ENCODE results near the gene SCN4B. TPM values are rescaled to one million over a fixed set of nuclear protein-coding genes. Genes with fewer than 3 reads are reported as not detected.

Gene SCN4B
- total RNA-seq, 1 donor from 2014 or later, result under 0.01 TPM

DNA sequence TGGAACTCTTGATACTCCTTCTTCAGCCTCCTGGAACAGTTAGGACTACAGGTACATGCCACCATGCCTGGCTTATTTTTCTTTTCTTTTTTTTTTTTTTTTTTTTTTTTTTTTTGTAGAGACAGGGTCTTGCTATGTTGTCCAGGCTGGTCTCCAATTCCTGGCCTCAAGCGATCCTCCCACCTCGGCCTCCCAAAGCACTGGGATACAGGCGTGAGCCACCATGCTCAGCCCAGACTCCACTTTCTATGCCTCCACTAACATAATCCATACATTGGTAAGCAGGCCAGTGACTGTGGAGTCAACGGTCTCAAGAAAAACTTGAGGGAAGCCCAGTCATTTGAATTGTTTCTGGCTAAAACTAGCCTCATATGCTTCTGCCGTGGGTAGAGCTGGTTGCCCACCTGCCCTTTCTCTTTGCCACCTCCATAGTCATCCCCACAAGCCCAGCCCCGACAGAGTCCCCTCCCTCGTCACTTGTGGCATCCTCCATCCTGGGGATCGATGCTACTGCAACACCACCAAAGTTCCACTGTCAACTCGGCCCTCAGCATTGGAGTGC, 21.5 kb upstream of the SCN4B start:
- DNase-seq (ENCODE audit: low read depth in 2 of 2), result no peak

DNA sequence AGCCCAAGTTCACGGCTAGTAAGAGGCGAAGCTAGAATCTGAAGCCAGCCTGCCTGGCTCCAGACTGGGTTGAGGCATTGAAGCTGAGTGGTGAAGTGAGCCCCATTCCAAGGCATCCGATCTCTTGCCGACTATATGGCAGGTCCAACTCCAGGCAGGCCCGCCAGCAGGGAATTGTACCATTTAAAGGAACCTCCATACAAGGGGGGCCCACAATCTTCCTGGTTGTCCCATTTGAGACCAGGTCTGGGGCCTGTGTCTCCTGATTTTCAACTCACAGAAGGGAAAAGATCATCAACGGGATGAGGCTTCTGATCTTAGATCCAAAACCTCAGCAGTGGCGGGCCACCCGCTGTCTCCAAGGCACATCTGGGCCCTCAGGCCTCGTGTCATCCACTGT, 19.7 kb upstream of the SCN4B start:
- DNase-seq (ENCODE audit: low read depth in 2 of 2), result no peak

DNA sequence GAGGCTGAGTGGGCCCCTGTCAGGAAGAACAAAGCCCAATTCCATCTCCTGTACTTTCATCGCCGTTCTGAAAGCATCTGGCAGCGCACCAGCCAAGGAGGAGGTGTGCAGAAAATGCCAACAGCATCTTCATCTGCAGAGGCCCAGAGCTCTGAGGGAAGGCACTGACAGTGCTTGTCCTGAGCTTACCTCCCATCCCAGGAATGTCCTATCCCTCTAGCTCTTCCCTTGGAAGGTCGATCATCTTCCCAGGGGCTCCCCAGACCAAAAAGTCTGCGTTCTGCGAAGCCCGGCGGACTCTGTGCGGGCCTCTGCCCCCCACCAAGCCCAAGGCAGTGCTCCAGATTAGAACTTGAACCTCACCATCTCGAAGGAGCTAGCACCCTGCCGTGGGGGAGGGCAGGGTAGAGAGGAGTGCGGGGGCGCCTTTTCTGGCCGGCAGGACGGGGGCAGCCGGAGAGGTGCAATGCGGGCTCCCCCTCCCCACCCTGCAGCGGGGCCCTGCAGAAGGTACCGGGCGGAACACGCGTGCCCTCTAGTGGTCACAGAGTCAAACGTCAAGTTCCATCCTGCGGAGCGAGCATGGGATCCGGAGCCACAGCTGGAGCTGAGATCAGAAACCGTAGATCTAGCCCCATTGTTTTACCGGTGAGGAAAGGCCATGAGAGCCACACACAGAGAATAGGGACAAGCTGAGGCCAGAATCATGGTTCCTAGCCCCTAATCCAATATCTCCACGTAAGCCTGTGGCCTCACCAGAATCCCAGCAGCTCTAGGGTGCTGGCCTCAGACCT, 18.8 kb upstream of the SCN4B start:
- peak; percentile 39 to 57 for DNase-seq (ENCODE audit: low read depth in 2 of 2)

DNA sequence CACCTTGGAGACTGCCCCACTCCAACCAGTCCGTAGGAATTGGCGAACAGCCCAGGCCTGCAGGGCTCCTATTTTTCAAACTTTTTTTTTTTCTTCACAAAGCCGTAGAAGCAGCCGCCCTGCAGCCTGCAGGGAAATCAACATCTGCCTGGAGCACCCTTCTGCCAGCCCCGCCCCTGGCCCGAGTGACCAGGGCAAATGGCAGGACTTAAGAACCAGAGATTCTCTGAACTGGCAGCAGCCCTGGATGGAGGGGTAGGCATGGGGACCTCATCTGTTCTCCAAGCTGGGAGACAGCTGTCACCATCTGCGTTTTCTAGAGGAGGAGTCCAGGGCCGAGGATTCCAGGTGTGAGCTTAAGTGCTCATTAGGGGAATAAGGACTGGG, 18.3 kb upstream of the SCN4B start:
- no peak for DNase-seq (ENCODE audit: low read depth in 2 of 2)

DNA sequence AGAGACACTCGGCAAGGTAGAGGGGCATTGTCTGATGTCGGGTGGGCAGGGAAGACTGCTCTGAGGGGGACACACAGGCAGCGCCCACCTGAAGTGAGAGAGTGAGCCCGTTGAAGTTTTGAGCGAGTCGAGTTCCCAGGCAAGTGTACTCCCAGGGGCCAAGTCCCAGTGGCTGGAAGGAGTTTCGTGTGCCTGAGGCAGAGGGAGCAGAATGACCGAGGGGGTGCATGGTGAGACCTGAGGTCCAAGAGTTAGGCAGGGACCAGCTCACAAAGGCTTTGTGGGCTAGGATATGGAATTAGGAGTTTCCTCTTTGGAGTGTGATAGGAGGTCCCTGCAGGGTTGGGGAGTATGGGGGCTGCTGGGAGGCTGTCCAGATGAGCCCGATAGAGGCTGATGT, 17.6 kb upstream of the SCN4B start:
- no peak for DNase-seq (ENCODE audit: low read depth in 2 of 2)

DNA sequence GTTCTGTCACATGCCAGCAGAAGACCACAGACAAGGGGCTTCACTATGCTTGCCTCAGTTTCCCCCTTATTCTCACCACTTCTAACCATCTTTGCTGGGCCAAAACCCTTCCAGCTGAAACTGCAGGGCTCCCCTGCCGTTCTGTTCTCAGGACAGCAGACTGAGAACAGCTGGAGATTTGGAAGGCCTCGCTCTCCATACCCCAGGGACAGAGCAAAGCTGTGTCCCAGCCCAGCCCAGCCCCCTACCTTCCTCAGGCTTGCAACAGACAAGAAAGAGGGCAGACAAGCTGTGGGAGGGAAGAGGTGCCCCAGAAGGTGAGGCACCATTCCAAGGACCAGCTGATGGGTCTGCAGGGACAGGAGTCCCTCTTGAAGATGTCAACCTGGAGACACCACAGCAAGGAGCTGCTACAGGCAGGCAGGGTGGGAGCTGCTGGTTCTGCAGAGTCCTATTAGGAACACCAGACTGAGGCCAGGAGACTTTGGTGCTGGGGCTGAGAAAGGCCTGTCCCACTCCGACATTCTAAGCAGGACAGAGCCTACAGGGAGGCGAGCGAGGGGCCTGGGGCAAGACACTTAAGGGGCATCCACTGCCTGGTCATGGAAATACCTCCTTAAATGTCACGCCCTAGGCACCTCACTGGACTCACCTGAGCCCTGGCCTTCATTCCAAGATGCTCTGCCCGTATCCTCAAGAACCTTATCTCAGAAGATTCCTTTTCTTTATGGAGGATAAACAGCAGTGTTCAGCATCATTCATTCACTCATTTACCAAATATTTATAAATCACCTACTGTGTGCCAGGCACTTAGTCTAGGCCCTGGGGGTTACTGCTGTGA, 16.9 kb upstream of the SCN4B start:
- DNase-seq (ENCODE audit: low read depth in 2 of 2), result no peak

DNA sequence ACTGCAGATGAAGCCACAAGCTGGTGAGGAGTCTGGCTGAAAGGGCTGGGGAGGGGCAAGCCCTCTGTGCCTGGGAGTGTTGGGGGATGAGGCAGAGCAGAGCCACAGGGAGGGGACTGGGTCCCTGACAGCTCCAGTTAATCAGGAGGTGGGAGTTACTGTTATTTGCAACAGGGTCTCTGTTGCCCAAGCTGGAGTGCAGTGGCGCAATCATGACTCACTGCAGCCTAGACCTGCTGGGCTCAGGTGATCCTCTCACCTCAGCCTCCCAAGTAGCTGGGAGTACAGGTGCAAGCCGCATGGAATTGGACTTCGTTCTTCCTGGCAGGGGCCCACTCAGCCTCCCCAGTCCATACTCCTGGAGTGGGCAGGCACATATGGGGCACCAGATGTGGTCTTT, 16.1 kb upstream of the SCN4B start:
- no peak for DNase-seq (ENCODE audit: low read depth in 2 of 2)

DNA sequence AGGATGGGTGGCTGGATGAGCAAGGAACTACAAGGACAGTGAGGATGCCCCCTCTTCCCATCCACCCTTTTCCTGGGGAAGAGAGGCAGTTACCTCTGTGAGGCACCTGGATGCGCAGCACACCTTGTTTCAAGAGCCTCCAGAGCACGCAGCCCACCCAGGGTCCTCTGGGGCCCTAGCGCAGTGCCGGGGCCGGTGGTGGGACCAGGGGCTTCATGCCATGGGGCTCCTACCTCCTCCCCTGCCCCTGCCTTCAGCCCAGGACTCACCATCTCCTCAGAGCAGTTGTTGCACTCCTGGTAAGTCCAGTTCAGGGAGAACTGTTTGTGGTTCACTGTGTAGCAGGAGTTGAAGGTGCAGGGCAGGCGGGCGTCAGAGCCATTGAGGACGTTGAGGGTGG, 15.7 kb upstream of the SCN4B start:
- no peak for DNase-seq (ENCODE audit: low read depth in 2 of 2)

DNA sequence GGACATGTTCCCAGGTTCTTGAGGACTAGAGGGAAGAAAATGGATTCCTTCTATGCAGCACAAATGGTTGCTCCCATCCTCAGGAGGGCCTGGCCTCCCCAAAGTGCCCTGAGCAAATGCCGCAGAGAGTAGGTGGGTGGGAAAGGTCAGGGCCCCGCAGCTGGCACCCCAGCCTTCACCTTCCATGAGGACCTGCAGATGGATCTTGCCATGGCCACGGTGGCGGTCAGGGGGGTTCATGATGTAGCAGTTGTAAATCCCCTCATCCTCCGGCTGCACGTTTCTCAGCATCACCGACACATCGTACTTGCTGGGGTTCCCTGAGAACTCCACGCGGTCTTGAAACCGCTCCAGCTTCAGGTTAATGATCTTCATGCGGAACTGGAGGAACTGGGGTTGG, 15.3 kb upstream of the SCN4B start:
- DNase-seq (ENCODE audit: low read depth in 2 of 2), result no peak

DNA sequence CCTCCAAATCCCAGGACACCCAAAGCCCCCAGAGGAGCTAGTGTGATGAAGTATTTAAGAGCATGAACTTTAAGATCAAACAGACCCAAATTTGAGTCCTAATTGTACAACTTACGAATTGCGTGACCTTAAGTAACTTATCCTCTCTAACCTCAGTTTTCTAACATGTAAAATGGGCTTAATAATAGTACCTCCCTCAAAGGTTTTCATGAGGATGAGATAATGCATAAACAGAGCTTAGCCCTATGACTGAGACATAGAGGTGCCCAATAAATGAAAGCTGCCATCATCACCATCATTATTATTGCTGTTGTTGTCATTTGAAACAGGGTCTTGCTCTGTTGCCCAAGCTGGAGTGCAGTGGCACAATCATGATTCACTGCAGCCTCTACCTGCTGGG, 14.6 kb upstream of the SCN4B start:
- DNase-seq (ENCODE audit: low read depth in 2 of 2), result no peak

DNA sequence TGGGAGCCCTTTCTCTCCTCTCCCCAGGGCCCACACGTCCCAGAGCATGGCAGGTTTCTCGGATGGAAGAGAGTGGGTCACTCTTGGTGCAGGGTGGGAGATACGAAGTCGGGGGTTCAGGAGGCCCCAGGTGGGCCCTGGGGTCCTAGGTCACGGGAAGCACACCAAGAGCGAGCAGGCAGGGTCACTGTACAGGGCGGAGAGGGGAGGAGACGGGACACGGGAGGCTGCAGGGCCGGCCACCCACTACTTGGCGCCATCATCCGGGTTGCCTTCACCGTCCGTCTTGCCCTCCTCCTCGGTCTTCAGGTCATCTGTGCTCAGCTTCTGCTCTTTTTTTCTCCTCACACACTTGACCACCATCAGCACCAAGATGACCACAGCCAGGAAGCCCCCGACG, 14.0 kb upstream of the SCN4B start:
- no peak for DNase-seq (ENCODE audit: low read depth in 2 of 2)

DNA sequence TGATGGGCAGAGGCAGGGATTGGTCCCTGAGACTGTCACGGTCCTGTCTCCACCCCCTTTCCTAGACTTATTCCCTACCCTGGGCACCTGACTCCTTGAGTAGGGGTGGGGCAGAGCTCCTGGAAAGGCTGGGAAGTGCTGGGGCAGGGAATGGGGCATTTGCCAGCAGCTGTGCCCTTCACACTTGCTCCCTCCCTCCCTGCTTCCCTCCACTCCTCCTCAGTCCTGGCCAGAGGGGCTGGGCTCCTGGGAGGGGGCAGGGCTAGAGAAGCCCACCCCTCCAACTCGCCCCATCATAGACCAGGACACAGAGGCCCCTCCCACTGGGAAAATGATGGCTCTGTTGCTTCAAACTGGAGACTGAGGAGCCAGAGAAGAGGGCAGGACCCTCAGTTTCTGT, 12.3 kb upstream of the SCN4B start:
- no peak for DNase-seq (ENCODE audit: low read depth in 2 of 2)

DNA sequence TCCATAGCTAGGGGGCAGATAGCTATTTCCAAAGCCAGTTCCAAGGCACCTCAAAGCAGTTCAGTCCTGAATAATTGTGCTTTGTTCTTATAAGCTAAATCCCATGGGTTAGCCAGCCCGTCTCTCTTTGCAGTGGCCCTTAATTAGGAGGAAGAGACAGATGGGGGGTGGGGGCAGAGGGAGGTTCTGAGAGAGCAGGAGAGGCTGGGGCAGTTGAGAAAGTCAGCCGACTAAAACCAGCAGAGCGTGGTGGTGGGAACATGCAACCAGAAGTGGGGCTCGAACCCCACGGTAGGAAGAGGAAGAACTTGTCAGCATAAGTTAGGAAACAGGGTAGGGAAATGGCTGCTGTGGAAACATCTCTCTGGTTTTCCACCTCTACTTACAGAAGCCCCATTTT, 10.9 kb upstream of the SCN4B start:
- no peak for DNase-seq (ENCODE audit: low read depth in 2 of 2)

DNA sequence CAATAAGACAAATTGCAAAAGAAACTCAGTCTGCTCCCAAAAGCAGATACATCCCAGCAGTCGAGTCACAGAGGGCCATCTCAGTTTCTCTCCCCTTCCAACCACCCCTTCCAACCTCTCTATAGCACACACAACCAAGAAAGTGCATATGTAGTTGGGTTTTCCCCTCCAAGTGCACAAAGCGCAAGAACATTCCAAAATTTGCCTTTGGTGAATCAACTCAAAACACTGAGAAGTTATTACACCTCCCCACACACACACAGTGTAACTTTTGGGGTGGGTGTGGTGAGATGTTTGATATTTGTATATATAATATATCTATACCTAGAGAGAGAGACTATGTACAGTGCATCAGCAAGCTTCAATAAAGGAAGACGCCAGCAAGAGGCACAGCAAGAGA, 10.2 kb upstream of the SCN4B start:
- DNase-seq (ENCODE audit: low read depth in 2 of 2), result no peak

DNA sequence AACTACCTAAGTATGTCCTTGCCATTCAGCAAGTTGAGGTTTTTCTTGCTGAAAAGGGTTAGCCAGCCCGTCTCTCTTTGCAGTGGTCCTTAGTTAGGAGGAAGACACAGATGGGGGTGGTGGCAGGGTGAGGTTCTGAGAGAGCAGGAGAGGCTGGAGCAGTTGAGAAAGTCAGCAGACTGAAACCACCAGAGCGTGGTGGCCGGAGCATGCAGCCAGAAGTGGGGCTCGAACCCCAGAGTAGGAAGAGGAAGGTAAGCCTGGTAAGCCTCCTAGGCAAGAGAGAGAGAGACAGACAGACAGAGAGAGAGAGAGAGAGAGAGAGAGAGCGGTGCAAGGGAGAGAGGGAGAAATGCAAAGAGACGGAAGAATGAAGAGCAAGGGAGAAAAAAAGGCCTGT, 9.2 kb upstream of the SCN4B start:
- no peak for DNase-seq (ENCODE audit: low read depth in 2 of 2)

DNA sequence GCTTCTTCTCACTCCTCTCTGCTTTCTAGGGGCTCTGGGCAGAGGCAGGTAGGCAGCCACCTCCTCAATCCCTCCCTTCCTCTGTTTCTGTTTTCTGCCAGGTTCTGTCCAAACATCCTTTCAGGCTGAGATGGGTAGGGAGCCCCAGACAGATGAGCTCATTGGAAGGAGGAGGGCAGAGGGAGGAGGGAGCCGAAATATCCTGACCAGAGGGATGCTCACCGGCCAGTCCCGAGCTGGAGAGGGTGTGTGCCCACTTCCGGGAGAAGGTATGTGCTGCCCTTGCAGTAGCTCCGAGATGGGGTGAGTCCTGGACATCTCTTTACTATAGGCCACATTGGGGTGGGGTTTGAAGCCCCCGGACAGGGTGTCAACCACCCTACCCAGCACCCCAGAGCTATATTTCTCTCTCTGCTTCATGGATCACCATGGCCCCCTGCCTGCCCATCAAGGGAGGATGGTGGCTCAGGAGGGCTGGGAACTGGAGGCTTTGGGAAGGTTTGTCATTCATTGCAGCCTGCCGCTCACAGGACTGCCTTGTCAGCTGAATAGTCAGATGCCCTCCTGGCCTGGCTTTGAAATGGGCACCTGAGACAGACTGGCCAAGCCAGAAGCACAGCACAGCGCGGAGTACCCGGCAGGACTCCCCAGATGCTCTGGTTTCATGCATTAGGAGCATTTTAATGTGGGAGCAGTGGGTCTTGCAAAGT, 4.7 kb upstream of the SCN4B start:
- DNase-seq (ENCODE audit: low read depth in 2 of 2), result no peak

DNA sequence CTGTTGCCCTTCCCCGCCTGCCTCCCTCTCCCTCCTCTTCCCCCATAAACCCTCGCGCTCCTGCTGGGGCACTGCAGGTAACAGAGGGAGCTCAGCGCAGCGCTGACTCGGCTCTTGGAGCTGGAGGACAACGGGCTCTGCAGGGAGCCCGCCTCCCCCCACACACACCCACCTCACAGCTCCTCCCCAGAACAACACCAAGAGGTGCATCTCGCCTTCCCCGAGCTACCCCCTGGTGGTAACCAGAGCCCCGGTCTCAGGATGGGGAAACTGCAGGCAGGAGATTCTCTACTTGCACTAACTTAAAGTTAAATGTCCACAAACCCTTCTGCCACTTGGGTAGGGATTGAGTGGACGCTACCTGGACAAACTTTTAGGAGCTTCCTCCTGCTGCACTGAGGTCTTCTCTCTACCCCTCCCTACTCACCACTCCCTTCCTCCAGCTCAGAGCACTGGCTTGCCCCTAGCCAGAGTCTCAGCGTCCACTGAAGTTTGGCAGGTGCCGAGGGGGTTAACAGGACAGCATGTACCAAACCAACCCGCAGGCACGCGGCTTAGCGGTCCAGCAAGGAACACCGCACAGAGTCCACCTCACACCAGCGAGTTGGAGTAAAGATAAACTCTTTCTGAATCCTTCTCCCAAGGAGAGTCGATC, 4.0 kb upstream of the SCN4B start:
- no peak for DNase-seq (ENCODE audit: low read depth in 2 of 2)

DNA sequence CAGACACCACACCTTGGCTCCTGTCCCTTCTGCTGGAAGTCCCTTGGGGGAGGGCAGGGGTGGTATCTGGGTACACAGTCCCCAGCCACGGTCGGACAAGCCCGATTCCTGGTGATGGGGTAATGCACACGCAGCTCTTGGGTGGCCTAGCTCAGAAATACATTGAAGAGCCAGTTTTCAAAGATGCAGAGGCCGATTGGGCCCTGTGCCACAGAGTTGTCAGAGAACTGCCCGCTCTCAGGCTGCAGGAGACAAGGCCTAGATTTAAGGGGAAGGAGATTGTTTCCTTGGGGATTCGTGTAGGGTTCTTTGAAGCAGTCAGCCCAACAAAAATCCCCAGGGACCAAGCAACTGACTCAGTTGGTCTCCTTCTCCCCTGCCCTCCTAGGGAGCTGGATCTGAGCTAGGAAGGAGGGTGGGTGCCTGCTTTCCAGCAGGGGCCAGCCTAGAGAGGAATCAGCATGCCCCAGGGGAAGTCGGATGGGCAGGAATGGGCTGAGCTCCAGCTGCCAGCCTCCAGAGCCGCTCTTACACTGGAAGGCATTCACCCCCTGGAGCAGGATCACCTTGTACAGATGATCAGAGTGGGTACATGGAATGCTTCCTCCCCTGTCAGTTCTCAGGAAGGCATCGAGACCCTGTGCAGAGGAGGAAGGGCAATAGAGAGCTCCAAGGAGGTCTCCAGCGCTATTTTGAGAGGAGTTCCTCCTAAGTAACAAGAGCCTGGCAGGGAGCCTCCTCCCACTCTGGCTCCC, 3.3 kb upstream of the SCN4B start:
- no peak for DNase-seq (ENCODE audit: low read depth in 2 of 2)

DNA sequence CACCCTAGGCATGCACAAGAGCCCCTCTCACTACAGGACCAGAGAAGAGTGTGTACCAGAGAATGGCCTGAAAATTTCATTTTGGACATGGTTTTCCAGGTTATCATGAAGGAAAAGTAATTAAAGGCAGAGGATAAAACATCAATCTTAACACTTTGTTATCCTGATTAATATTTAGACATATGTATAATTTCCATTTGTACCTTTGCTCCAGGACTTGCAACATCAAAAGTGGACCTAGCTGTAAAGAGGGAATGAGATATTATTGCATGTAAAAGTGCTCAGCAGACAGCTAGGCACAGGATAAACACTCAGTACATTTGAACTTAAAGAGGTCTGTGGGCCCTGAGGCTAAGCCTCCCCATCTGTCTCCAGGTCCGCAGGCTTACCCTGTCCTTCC, 2.0 kb upstream of the SCN4B start:
- DNase-seq (ENCODE audit: low read depth in 2 of 2), result no peak

DNA sequence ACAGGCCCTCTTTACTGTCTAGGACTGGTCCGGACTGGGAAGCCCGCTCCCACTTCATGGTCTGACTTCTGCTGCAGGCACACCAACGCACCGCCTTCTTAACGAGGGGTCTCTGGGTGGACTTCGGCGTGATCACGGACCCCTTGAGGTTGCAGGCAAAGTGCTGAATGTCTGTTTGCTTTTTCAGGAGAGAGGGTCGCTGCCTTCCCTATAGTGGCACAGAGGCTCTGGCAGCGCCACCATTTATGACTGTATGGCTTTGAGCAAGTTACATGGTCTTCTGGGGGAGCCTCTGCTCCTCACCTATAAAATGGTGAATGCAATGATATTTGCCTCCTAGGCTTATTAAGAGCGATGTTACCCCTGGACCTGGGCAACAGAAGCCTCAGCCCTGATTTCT, 1.4 kb upstream of the SCN4B start:
- no peak for DNase-seq (ENCODE audit: low read depth in 2 of 2)

DNA sequence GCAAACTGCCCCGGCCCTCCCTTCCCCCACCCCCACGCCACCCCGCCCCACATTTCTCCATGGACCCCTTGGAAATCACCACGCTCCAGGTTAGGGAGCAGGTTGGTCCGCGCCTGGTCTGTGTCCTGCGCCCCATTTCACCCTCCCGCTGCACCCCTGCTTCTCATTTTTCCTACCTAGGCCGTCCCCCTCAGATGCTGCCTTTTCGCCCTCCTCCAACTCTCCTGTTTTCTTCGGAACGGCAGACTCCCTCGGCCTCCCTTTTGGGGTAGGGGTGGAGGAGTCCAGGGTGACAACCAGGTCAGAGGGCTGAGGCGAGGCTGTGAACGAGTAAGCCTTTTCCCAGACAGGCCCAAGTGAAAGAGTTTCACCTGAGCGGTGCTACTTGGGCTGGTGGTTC, 893 bp upstream of the SCN4B start:
- no peak for DNase-seq (ENCODE audit: low read depth in 2 of 2)

Measured in dermis microvascular lymphatic vessel endothelial cell (primary cell).